Colonic mucosa (tissue), 4 donors: Measurements from ENCODE around the gene CGB8. TPM values are rescaled to one million over a fixed set of nuclear protein-coding genes. Genes with fewer than 3 reads are reported as not detected.

Experiments
- DNase-seq: peaks from one replicate; pipeline ENCODE4 v3.0.0-alpha.2; 2020
- H3K27ac ChIP-seq: fragments of 200-600 bp; one replicate; pipeline ENCODE4 v1.8.0; 2021
- H3K27me3 ChIP-seq: fragments of 200-600 bp; one replicate; pipeline ENCODE4 v1.8.0; 2021
- H3K36me3 ChIP-seq: fragments of 200-600 bp; one replicate; pipeline ENCODE4 v1.8.0; 2021
- H3K4me1 ChIP-seq: fragments of 200-600 bp; one replicate; pipeline ENCODE4 v1.8.0; 2021; ENCODE audit warnings: mild to moderate bottlenecking
- H3K4me3 ChIP-seq: fragments of 200-600 bp; one replicate; pipeline ENCODE4 v1.8.0; 2021
- H3K9ac ChIP-seq, 2 donors: one replicate each; pipeline ENCODE4 v1.7.0; 2013; ENCODE audit warnings: control low read depth in 2 of 2, low read depth in 2 of 2, low read length in 2 of 2
- H3K9me3 ChIP-seq: fragments of 200-600 bp; one replicate; pipeline ENCODE4 v1.8.0; 2021
- CTCF ChIP-seq: fragments of 200-600 bp; IDR thresholded peaks from one replicate; pipeline ENCODE4 v1.8.0; 2022; ENCODE audit warnings: antibody characterized with exemption, mild to moderate bottlenecking
- intact Hi-C: fragments of 100-400 bp; cut with DNase I; formaldehyde crosslinking; loops from one replicate; pipeline ENCODE4 v1.14.1; 2022
- total RNA-seq, 2 donors: library from RNA; stranded (reverse); fragmentation: NEBNext Ultra II Directional in 1 of 2; extraction: Animal tissue kit (Norgen Biotek cat#: 25700) in 1 of 2; gene quantifications; one replicate each; pipeline ENCODE4 v1.2.1, GENCODE V29; 2021
- donor health status: healthy.
- donor health status: DM: no; HTN: no; CAD: no.
- donor health status: DM: no; HTN: no; CAD: no.

CGB8 gene
- total RNA-seq, 2 donors from 2014 or later, result not detected

- Histone ChIP-seq H3K36me3 (no peaks in the 10 kb centered on the region), H3K27me3 (no peaks in the 10 kb centered on the region), H3K9me3 (no peaks in the 10 kb centered on the region), H3K9ac (no peak overlapping the region), H3K27ac (no peak overlapping the region), H3K4me1 (no peaks in the 10 kb centered on the region), H3K4me3 (no peak overlapping the region)
- DNase-seq, result no peak
- TF ChIP-seq CTCF, result no peak
- intact Hi-C loops, result no loop called here
Measured at GRCh38 chr19:49009828-49010227, 39.1 kb downstream of the CGB8 start.

- H3K27ac ChIP-seq, result no peak overlapping the region
- no peak overlapping the region for H3K9ac ChIP-seq
- intact Hi-C loops, result no loop called here
- no peak for TF ChIP-seq CTCF
- DNase-seq, result no peak
- H3K4me3 ChIP-seq, result no peak overlapping the region
- H3K4me1 ChIP-seq, result no peaks in the 10 kb centered on the region
- H3K27me3 ChIP-seq, result no peaks in the 10 kb centered on the region
- H3K9me3 ChIP-seq, result no peaks in the 10 kb centered on the region
- H3K36me3 ChIP-seq, result no peaks in the 10 kb centered on the region
Measured at GRCh38 chr19:49006905-49007304, 42.0 kb downstream of the CGB8 start.

GRCh38 chr19:49004964-49005614 is 43.8 kb downstream of the CGB8 start:
- intact Hi-C loops, result no loop called here
- Histone ChIP-seq H3K4me1 (no peaks in the 10 kb centered on the region), H3K9me3 (no peaks in the 10 kb centered on the region), H3K27ac (no peak overlapping the region), H3K4me3 (no peak overlapping the region), H3K36me3 (no peaks in the 10 kb centered on the region), H3K27me3 (no peaks in the 10 kb centered on the region), H3K9ac (no peak overlapping the region)
- DNase-seq, result no peak
- TF ChIP-seq CTCF, result no peak

GRCh38 chr19:49004133-49004532 is 44.8 kb downstream of the CGB8 start:
- no peak for DNase-seq
- no peak overlapping the region for H3K27ac ChIP-seq
- no peaks in the 10 kb centered on the region for H3K9me3 ChIP-seq
- no peaks in the 10 kb centered on the region for H3K36me3 ChIP-seq
- no peaks in the 10 kb centered on the region for H3K4me1 ChIP-seq
- intact Hi-C loops, result no loop called here
- H3K4me3 ChIP-seq, result no peak overlapping the region
- no peak overlapping the region for H3K9ac ChIP-seq
- TF ChIP-seq CTCF, result no peak
- no peaks in the 10 kb centered on the region for H3K27me3 ChIP-seq

GRCh38 chr19:48999481-49000325 is 49.2 kb downstream of the CGB8 start:
- intact Hi-C loops, result no loop called here
- no peaks in the 10 kb centered on the region for H3K9me3 ChIP-seq
- no peak overlapping the region for H3K9ac ChIP-seq
- no peaks in the 10 kb centered on the region for H3K4me1 ChIP-seq
- peak; percentile 61 for TF ChIP-seq CTCF
- no peaks in the 10 kb centered on the region for H3K27me3 ChIP-seq
- H3K4me3 ChIP-seq, result no peak overlapping the region
- no peak overlapping the region for H3K27ac ChIP-seq
- peak; percentile 66 for DNase-seq
- H3K36me3 ChIP-seq, result no peaks in the 10 kb centered on the region
